ENCODE results near the gene ELAVL4.

Gene ELAVL4
- total RNA-seq = 0 reads per million in 2 donors

DNA sequence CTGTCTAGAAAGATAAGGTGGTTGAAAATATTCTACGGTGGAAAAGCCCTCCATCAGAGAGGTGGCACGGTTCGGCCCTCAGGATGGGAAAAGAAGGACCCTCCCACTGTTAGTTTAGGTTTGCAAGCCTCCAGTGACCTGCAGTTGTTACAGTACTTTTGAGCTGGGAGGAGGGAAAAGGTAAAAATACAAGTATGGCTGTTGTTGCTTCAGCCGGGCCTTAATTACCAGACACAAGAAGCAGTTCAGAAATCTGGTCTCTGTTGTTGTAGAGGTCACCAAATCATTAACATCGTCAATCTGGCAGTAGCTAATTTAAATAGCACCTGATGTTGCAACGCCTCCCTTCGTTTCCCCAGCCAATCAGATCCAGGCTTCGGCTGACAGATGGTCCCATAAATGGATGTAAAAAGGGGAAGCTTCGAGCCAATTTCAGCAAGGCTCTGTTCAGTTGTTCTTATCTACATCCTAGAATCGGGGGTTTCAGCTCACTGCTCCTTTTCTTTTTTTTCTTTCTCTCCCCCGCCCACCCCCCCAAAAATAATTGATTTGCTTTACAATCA lies at the start of gene ELAVL4:
Gene ELAVL4, plus strand, starts transcription at position 424 of the 563 bp plus-strand sequence. CDS start 270 bp downstream, outside the sequence.
- no peak for DNase-seq

DNA sequence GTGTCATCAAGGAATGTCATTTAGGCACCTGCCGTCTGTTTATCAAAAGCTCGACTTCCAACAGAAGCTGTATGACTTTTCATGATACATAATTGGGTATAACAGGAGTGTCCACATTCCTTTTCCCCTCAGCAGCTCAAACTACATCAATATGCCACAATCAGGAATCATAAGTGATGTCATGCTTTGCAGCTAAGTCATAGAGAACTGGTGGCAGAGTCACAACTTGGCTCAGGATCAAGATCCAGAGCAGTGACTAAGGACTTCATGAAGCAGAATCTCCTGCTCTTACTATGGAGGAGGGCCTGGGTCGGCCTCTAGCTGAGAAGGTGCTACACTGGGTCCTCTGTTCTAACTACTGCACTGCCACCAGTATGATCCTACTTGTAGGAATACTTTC lies 48.4 kb upstream of the ELAVL4 start:
- DNase-seq = no peak

DNA sequence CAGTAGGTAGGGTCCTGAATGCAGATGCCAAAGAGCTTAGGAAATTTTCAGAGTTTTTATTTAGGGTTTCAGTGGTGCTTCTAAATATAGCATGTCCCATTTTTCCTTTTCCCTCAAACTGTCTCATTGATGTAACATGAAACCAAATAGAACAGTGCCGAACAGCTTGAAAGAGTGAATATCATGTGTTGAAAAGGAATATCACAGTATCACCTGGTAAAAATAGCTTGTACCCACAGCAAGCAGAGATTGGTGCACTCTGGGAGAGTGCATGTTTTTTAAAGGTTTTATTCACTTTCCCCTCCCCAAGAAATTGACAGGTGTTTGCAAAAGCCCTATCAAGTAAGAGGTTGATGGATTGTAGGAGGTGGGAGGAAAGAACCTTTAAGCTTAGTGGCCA lies 41.9 kb upstream of the ELAVL4 start:
- DNase-seq = no peak

DNA sequence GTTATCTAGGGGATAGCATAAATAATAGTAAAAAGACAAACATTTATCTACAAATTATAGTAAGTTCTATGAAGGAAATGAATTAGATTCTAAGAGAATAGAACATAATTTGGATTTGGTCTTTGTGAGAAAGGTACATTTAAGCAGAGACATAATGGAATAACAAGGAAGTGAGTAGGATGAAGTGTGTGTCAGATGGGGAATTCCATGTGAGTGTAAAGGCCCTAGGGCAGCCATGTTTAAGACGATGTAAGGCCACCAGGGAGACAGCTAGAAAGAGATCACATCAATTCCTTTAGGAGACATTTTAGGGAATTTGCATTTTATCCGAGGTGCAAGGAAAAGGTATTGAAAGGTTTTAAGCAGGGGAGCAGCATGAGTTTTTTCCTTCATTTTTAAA lies 33.8 kb upstream of the ELAVL4 start:
- no peak for DNase-seq

DNA sequence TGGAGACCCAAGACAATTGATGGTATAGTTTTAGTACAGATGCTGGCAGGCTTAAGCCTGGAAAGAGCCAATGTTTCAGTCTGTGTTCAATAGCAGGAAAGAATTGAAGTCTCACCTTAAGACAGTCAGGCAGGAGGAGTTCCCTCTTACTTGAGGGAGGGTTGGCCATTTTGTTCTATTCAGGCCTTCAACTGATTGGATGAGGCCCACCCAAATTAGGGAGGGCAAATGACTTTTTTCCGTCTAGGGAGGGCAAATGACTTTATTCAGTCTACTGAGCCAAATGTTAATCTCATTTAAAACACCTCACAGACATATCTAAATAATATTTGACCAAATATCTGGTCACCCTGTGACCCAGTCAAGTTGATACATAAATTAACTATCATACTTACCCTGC lies 31.4 kb upstream of the ELAVL4 start:
- DNase-seq = no peak

DNA sequence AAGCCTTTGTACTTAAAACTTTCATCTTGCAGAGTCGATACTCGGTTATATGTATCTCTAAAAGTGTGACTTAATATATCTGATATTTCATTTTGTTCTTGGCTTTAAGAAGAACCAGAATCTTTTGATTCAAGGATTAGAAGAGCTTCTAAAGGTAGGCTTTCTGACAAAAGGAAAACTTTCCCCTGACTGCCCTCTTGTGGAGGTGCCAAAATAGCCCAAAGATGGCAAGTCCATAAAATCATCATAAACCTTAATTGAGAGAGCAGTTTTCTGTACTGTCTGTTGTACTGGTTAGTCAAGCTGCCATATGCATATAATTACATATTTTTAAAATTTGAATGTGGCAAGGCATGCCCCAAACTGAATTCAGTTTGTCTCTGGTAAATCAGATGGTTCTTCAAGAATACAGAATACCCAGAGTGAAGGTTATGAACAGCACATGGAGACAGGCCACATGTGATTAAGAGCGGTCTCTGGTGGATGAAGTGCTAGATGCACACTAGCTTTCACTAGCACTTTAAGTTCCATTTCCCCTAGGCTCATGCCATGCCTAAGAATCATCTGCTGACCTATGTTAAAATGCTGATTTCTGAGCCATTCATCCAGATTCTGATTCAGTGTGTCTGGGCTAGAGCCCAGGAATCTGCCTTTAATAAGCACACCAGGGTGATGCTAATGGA lies 27.7 kb upstream of the ELAVL4 start:
- no peak for DNase-seq

DNA sequence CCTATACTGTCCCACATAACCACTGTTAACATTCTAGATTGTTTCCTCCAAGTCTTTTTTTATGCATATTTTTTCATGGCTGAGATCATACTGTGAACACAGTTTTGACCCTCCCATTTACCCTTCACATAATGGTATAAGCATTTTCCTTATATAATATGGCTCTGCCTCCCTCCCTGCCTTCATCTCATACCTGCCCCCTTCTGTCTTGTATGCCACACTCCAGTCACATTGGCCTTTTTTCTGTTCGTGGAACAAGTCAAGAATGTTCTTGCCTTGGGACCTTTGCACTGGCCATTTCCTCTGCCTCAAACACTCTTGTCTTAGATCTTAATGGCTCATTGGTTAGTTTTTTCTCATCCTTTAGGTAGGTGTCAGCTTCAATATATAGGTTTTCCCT lies 24.3 kb upstream of the ELAVL4 start:
- DNase-seq = no peak

DNA sequence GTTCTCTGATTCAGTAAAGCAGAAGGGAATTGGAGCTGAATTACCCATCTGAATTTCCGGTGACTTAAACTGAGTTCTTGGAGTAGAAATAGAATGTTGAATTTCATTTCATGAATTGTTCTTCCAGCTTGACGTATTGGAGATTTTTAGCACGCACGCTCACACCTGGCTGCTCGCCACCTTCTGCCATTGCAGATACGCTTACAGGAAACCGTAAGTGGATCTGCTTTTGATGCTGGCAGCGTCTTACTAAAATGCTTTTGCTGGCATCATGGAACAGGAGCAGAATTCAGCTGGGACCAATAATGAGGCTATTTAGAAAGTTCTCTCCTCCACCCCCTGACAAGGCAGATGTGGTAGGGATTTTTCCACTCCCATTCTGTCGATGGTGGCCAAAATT lies 17.7 kb upstream of the ELAVL4 start:
- no peak for DNase-seq

DNA sequence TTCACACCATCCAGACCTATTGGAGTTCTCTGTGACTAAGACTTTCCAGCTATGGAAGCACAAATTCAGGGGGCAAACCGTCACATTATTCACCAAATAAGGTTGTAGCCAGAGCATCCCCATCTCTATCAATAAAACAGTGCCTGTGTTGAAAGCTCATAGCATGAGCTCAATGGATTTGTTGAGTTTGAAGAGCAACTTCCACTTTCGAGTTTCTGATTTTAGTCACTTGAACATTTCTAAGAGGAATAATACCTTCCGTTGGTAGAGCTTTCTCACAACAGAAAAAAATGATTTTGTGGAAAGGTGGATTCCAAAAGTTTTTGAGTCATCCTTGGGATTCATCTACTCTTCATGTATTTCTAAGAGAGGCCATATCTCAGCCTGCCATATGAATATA lies 13.0 kb upstream of the ELAVL4 start:
- DNase-seq = no peak

DNA sequence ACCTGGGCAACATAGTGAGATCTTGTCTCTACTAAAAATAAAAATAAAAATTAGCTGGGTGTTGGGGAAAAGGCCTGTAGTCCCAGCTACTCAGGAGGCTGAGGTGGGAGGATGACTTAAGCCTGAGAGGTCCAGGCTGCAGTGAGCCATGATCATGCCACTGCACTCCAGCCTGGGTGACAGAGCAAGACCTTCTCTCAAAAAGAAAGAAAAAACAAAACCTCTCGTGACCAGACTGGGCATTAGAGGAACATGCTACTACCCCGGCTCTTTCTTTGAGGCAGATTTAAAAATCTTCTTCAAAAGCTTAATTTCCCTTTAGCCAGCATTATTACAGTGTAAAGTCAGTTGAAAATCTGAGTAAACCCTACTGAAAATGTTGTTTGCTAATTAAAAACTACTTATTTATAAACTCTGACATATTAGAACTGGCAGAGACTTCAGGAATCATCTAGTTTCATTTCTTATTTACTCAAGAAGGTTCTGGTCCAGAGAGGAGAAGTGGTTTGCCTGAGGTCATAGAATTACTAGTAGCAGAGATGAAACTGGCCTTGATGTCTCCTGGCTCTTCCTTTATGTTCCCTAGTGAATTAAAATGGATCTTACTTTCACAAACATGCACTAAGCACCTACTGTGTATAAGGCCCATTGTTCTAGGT lies 11.6 kb upstream of the ELAVL4 start:
- DNase-seq = no peak

DNA sequence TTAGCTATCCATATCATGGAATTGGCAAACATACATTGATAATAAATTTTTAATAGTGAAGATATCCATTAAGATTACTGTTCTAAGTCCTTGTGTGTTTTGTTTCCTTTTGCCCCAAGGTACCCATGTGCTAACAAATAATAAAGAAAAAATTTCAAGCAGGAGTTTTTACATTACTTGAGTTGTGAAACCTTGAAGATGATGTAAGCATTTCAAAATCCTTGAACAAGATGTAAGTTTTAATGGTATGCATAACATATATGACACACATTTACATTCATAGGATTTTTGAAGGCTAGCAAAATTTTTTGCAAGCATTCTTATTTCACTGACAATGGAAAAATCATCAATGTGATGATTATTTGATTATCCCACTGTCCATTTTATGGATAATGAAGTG lies 10.9 kb upstream of the ELAVL4 start:
- DNase-seq = no peak

DNA sequence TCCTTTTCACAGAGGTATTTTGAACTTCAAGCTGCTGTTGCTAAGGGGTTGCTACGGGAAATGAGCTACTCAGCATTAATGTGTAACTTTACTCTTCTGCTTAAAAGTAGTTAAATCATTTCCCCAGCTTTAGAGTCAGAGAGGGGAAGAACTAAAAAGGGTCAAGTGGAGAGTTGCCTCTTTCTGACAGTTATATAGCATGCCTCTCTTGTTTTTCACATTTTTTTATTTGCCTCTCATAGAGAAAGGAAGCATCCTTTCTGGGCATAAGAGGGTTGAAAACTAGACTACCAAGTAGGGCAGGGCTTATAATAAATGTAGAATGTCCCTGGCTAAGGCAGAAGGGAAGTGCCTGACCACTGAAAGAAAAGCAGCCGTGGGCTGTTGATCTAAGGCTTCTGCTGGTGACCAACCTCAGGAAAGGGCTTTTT lies 10.1 kb upstream of the ELAVL4 start:
- no peak for DNase-seq

DNA sequence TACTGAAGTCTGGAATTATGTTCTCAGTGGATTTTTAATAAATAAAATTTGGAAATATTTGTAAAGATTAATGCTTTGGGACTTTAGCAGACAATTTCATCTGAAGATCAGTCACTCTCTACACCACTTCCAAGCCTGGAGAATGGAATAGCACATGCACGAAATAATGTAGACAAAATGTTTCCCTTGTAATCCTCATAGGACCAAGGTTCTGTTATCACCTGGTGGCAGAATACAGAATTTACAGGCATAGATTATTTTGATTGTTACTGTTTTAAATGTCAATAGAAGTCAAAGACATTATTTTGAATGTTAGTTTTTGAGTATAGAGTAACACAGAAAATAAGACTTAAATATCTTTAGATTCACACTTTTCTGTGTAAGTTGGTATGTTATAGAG lies 9.1 kb upstream of the ELAVL4 start:
- DNase-seq = no peak

DNA sequence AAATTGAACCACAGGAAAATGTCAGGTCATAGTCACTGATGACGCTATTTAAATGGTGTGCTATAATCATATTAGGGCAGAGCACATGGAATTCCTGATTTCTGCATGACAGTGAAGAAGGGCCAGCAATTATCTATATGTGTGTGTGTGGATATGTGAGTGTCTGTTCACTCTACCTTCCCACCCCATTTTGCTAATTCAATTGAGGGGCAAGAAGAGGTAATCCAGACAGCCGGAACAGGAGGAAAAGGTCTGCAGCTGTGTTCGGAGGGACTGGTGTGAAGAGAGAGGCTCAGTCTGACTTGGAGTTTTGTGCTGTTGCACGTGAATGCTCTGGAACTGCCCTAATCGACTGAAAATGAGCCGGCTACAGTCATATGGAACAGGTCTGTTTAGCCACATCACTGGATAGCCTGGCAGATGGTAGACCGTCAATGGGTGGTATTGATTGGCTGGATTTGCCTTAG lies 5.1 kb upstream of the ELAVL4 start:
- DNase-seq = no peak

DNA sequence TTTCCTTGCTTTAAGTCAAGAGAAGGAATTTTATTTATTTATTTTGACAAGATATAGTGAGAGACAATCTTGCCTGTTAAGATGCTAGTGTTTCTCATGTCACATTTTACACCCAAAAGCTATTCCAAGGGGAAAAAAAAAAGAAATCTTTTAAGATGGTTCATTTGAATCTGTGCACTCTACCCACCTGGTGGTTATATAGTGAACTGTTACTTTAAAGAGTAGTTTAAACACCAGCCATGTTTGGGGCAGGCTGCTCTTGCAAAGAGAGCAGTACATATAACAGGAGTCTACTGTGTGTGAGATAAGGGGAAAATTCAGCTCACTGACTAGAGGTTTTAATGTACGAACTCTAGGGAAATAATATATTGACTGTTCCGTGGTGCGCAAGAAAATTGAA lies 3.3 kb upstream of the ELAVL4 start:
- no peak for DNase-seq

DNA sequence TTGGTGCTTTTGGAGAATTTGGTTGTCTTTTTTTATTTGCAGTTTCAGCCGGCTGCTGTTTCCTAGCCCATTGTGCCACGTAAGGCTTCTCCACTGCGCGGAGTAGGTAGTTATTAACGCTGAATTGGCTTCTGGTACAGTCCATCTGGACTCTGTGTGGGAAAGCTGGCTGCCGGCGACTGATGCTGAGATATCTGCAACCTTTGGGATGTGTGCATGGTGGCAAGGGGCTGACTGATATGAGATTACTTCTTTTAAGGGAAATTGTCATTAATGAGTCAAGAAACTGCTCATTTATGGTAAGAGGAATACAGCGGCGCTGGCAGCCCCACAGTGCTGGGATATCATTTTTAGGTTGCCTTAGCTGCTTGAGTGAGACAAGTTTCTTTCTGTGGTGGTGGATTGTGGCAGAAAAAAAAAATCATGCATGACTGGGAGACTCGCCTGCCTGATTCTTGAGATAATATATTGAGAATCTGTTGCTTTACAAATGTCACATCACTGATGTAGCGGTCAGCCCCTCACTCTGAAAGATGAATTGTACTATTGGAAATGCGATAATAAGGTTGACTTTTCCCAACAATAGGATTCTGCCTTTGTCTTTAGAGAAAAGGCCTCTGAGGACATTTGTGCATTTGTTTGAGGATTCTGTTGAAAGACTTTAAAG lies 2.5 kb upstream of the ELAVL4 start:
- no peak for DNase-seq

DNA sequence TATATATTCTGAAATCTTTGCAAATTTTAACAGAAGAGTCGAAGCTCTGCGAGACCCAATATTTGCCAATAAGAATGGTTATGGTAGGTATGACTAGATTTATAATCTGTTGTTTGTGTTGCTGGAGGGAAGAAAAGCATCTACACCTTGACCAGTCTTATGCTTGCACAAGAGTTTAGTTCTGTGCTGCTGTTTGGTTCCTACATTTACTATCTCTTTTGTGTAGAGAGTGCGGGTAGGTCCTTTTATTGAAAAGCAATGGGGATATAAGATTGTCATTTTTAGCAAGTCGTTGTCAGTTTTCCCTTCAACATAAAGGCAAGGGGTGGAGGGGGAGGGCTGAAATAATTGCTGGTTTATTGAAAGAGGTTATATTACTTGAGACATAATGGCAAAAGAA lies 396 bp downstream of the ELAVL4 start:
- no peak for DNase-seq

DNA sequence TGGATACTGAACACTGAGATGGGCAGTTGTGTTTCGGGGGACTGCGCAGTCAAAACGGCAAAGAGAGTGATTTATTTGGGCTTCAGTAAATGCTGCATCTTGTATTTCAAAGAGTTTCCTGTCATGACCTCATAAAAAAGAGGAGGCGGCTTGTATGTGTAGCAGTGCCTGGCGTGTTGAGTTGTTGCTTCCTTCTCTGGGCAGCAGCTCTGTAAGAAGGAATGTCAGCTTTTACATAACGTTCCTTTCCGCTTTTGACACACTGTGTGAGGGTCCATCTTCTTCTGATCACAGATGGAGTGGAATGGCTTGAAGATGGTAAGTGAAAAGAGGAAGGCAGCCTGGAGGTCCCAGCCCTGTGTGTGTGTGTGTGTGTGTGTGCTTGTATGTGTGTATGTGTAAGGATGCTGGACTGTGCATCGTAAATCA lies 941 bp downstream of the ELAVL4 start:
- no peak for DNase-seq

DNA sequence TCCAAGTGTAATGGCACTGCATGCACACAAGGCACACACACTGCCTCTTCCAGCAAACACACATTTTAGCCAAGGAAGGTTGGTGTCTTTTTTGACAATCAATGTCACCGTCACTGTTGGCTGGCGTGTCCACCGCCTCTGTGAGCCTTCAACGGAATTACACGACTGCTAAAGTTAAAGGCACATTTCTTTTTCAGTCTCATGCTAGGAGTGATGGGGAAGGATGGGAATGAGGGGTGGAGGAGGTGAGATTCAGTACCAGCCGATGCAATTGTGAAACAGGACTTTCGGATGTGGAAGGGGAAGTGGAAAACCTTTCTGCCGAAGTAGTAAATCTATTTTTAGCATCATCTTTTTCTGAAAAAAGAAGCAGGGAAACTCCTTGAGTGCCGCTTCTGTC lies 1.4 kb downstream of the ELAVL4 start:
- DNase-seq = no peak

DNA sequence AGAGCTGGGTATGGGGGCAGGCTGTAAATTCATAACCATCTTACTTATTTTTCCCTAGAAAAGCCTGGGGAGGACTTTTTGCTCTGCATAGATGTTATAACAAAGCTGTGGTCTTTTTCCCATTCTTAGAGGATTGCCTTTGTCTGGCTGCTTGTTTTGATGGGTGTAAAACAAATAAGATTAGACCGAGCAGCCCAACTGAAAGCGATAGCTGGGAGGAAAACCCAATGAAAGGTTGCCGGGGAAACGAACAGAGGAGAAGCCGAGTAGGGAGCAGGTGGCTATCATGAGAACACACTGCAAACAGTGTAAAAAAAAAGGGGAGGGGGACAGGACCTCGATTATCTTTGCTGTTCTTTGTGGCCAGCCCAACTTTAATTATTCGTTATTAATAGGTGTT lies 1.9 kb downstream of the ELAVL4 start:
- no peak for DNase-seq

DNA sequence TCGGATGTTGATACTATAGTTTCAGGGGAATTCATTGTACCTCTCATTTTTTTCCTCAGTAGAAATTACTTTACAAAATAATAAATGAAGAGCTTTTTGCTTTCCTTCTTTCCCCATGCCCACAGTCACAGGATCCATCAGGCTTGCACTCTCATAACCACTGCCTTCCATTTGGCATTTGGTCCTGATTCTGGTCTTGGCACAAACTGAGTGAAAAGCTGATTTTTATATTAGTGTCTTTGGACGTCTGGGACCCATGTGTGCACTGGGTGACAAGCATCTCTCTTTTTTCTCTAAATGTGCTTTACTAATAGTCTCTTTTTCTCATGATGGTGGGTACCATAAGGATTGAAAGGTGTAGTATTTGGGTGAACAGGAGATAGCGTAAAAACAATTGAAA lies 2.8 kb downstream of the ELAVL4 start:
- DNase-seq = no peak

DNA sequence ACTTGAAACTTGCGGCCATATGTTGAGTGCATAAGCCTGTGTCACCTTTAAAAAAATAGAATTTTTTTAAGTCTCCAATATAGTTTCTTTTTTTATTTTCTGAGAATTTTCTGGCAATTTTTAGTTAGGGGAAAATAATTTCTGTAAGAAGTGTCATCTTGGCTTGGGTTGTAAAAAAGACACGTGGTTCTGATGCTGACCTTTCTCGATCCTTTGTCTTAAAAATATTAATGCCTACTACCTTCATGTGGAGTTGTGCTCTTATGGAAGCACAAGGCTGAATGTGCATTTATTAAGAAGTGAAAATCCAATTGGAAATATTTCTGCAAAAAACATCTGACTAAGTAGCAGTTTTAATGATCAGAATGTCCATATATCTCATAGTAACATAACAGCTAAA lies 3.5 kb downstream of the ELAVL4 start:
- no peak for DNase-seq

DNA sequence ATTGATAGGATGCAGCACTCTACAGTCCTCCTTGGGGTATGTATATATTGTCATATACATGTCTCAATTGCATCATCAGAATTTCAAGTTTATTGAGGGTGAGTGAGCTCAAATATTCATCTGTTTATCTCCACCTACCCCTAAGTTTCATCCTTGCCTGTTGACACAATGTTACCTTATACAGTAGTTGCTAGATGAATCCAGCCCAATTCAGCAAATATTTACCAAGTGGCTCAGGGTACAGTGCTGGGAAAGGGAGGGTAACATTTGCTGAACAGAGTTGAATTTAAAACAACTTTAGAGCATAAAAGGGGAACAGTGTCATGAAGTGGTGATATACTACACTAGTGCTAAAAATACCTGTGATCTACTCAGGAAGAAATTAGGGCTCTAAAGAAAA lies 14.4 kb downstream of the ELAVL4 start:
- no peak for DNase-seq

All from T-helper 9 cell (primary cell).